ENCODE results near the gene CER1. TPM values are rescaled to one million over a fixed set of nuclear protein-coding genes. Genes with fewer than 3 reads are reported as not detected.

The CER1 gene, protein sequence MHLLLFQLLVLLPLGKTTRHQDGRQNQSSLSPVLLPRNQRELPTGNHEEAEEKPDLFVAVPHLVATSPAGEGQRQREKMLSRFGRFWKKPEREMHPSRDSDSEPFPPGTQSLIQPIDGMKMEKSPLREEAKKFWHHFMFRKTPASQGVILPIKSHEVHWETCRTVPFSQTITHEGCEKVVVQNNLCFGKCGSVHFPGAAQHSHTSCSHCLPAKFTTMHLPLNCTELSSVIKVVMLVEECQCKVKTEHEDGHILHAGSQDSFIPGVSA
- total RNA-seq, result not detected in 2 replicates

DNA sequence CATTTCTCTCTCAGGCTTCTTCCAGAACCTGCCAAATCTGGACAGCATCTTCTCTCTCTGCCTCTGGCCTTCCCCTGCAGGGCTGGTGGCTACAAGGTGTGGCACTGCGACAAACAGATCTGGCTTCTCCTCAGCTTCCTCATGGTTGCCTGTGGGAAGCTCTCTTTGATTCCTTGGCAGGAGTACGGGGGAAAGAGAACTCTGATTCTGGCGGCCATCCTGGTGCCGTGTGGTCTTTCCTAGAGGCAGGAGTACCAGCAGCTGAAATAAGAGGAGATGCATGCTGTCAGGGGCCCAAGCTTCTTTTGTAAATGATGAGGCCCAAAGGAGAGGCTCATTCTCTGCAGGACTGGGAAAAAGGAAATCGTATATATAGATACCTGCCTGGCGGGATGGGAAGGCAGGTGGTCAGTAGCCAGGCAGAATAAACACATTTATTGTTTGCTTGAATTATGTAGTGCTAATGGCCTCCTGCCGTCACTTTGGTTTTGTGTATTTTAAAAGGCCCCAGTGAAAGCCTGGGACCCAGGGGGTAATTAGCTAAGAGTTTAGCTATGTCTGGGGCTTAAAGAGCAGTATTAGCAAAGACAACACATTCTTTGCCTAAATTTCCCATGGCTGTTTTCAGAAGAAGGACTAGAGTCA lies at the start of gene CER1:
Gene CER1 (minus strand): TSS at position 343 of the 645 bp plus-strand sequence. CDS start 61 bp downstream, at position 282.
- no peak within 1 kb of the TSS for H2AFZ ChIP-seq (ENCODE audit: low read length)
- DNase-seq (ENCODE audit: insufficient read length, low spot score, missing footprints), result no peak
- no peaks in the 10 kb centered on the region for H3K79me2 ChIP-seq (ENCODE audit: insufficient read depth, low read length)
- no peaks in the 10 kb centered on the region for H3K4me1 ChIP-seq (ENCODE audit: insufficient read depth, low read length)
- no peak within 1 kb of the TSS for H3K4me3 ChIP-seq (ENCODE audit: insufficient read depth, low read length)
- H4K20me1 ChIP-seq (ENCODE audit: insufficient read depth, low read length), result no peaks in the 10 kb centered on the region
- no peaks in the 10 kb centered on the region for H3K9me3 ChIP-seq (ENCODE audit: low read depth, low read length)
- H3K4me2 ChIP-seq (ENCODE audit: insufficient read depth, low read length), result no peak within 1 kb of the TSS
- TF ChIP-seq, protein P1, sequence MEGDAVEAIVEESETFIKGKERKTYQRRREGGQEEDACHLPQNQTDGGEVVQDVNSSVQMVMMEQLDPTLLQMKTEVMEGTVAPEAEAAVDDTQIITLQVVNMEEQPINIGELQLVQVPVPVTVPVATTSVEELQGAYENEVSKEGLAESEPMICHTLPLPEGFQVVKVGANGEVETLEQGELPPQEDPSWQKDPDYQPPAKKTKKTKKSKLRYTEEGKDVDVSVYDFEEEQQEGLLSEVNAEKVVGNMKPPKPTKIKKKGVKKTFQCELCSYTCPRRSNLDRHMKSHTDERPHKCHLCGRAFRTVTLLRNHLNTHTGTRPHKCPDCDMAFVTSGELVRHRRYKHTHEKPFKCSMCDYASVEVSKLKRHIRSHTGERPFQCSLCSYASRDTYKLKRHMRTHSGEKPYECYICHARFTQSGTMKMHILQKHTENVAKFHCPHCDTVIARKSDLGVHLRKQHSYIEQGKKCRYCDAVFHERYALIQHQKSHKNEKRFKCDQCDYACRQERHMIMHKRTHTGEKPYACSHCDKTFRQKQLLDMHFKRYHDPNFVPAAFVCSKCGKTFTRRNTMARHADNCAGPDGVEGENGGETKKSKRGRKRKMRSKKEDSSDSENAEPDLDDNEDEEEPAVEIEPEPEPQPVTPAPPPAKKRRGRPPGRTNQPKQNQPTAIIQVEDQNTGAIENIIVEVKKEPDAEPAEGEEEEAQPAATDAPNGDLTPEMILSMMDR (IDR thresholded peaks at IDR 0.05; ENCODE audit: extremely low read depth, low read depth, low read length), result no peak
- H3K27ac ChIP-seq (ENCODE audit: low read depth, low read length), result no peak within 1 kb of the TSS
- H3K36me3 ChIP-seq (ENCODE audit: insufficient read depth, low read length), result no peaks in the 10 kb centered on the region
- H3K27me3 ChIP-seq (ENCODE audit: insufficient read depth, low read length), result peaks cover 6% of the 10 kb centered on the region

DNA sequence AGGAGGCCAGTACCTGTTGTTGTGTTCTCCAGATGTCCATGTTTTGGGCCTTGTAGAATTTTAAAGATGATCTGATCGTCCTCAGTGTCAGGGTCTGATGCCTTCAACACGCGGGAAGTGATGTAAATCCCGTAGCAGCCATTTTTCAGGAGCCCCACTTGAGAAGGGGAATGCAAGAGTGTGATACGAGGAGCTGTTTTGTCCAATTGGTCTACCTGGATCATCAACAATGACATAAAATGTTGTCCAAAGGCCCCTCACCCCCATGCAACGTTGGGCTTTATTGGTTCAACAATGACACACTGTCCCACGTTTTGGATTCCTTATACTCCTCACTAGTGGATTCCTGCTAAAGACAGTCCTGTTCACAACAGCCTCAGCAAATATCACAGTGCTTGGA lies 48.1 kb upstream of the CER1 start:
- TF ChIP-seq, protein P1 (IDR thresholded peaks at IDR 0.05; ENCODE audit: extremely low read depth, low read depth, low read length), result no peak
- no peaks in the 10 kb centered on the region for H3K79me2 ChIP-seq (ENCODE audit: insufficient read depth, low read length)
- no peaks in the 10 kb centered on the region for H3K4me1 ChIP-seq (ENCODE audit: insufficient read depth, low read length)
- no peak overlapping the region for H3K4me3 ChIP-seq (ENCODE audit: insufficient read depth, low read length)
- no peak overlapping the region for H3K4me2 ChIP-seq (ENCODE audit: insufficient read depth, low read length)
- no peak for DNase-seq (ENCODE audit: insufficient read length, low spot score, missing footprints)
- H3K27ac ChIP-seq (ENCODE audit: low read depth, low read length), result no peak overlapping the region
- H2AFZ ChIP-seq (ENCODE audit: low read length), result no peak overlapping the region
- H3K36me3 ChIP-seq (ENCODE audit: insufficient read depth, low read length), result no peaks in the 10 kb centered on the region
- no peaks in the 10 kb centered on the region for H3K9me3 ChIP-seq (ENCODE audit: low read depth, low read length)
- H4K20me1 ChIP-seq (ENCODE audit: insufficient read depth, low read length), result no peaks in the 10 kb centered on the region
- H3K27me3 ChIP-seq (ENCODE audit: insufficient read depth, low read length), result peaks cover 6% of the 10 kb centered on the region

GRCh38 chr9:14769230-14769571 lies 46.7 kb upstream of the CER1 start:
- peaks cover 6% of the 10 kb centered on the region for H3K27me3 ChIP-seq (ENCODE audit: insufficient read depth, low read length)
- TF ChIP-seq, protein P1 (IDR thresholded peaks at IDR 0.05; ENCODE audit: extremely low read depth, low read depth, low read length), result peak; percentile 49
- H3K27ac ChIP-seq (ENCODE audit: low read depth, low read length), result no peak overlapping the region
- no peaks in the 10 kb centered on the region for H3K79me2 ChIP-seq (ENCODE audit: insufficient read depth, low read length)
- no peak overlapping the region for H3K4me2 ChIP-seq (ENCODE audit: insufficient read depth, low read length)
- H4K20me1 ChIP-seq (ENCODE audit: insufficient read depth, low read length), result no peaks in the 10 kb centered on the region
- DNase-seq (ENCODE audit: insufficient read length, low spot score, missing footprints), result no peak
- no peaks in the 10 kb centered on the region for H3K4me1 ChIP-seq (ENCODE audit: insufficient read depth, low read length)
- no peaks in the 10 kb centered on the region for H3K36me3 ChIP-seq (ENCODE audit: insufficient read depth, low read length)
- no peaks in the 10 kb centered on the region for H3K9me3 ChIP-seq (ENCODE audit: low read depth, low read length)
- H3K4me3 ChIP-seq (ENCODE audit: insufficient read depth, low read length), result no peak overlapping the region
- no peak overlapping the region for H2AFZ ChIP-seq (ENCODE audit: low read length)

DNA sequence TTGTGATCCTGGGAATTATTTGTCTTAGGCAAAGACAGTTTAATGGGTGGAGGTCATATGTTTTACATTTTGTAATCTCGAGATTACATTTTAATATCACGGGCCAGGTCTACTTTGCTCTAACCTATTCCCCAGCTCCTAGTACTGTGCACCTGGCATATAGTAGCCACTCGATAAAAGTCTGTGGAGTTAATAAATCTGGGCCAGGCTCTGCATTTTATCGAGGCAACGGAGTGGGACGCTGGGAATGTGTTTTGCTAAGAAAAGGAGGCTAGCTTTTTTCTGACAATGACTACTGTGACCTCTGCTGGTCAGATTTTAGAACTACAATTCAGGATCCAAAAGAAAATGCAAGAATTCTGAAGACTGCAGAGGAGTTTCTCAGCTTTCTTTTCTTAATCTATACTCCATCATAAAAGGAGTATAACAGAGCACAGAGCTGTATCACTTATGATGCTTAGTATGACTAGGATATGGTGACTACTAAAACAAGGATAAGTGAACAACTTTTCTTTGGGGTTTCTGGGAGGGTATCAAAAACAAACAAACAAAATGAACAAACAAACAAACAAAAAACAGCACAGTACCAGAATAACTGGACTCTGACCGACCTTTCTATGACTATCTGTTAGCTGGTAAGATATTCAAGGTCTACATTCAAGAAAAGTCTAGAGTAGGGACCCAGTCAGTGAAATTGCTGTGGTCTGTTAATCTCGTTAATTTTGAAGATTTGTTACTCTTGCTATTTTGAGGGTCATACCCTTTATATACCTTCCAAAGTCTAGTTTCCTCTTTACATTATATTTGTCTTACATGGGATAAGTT lies 46.1 kb upstream of the CER1 start:
- H3K36me3 ChIP-seq (ENCODE audit: insufficient read depth, low read length), result no peaks in the 10 kb centered on the region
- H3K4me2 ChIP-seq (ENCODE audit: insufficient read depth, low read length), result peak overlapping the region; percentile 64
- H3K79me2 ChIP-seq (ENCODE audit: insufficient read depth, low read length), result no peaks in the 10 kb centered on the region
- no peaks in the 10 kb centered on the region for H3K4me1 ChIP-seq (ENCODE audit: insufficient read depth, low read length)
- H3K27me3 ChIP-seq (ENCODE audit: insufficient read depth, low read length), result peaks cover 6% of the 10 kb centered on the region
- no peak overlapping the region for H3K4me3 ChIP-seq (ENCODE audit: insufficient read depth, low read length)
- H4K20me1 ChIP-seq (ENCODE audit: insufficient read depth, low read length), result no peaks in the 10 kb centered on the region
- H3K9me3 ChIP-seq (ENCODE audit: low read depth, low read length), result no peaks in the 10 kb centered on the region
- TF ChIP-seq, protein P1 (IDR thresholded peaks at IDR 0.05; ENCODE audit: extremely low read depth, low read depth, low read length), result peak; percentile 65
- no peak for DNase-seq (ENCODE audit: insufficient read length, low spot score, missing footprints)
- H2AFZ ChIP-seq (ENCODE audit: low read length), result peak overlapping the region; percentile 54
- no peak overlapping the region for H3K27ac ChIP-seq (ENCODE audit: low read depth, low read length)

Measured in osteoblast (primary cell).